Superior temporal gyrus (tissue), 1 donor: ENCODE measurements around the gene PCDHGB7.
"Not testable (repeated sequence)": the region's sequence is repeated elsewhere in the genome, so short reads cannot be mapped to it uniquely, and the experiment has no call there.

Experiments
- DNase-seq: peaks from one replicate; pipeline ENCODE4 v3.0.0-alpha.2; 2016; ENCODE audit errors: extremely low spot score

The PCDHGB7 gene

GRCh38 chr5:141430332-141431113 is 13.0 kb downstream of the PCDHGB7 start, which contains the start of gene PCDHGA12:
PCDHGA12 (plus strand) TSS chr5:141430507; CDS start chr5:141430760, 253 bp downstream.
- peak; percentile 20 for DNase-seq

- no peak for DNase-seq
Observed at GRCh38 chr5:141431286-141431685, 13.8 kb downstream of the PCDHGB7 start.

- DNase-seq: not testable (repeated sequence)
Observed at GRCh38 chr5:141432308-141432707, 14.8 kb downstream of the PCDHGB7 start.

GRCh38 chr5:141432726-141433125 is 15.2 kb downstream of the PCDHGB7 start:
- DNase-seq: not testable (repeated sequence)

GRCh38 chr5:141434006-141434405 is 16.5 kb downstream of the PCDHGB7 start:
- DNase-seq: no peak

- DNase-seq: no peak
Observed at GRCh38 chr5:141437221-141437620, 19.7 kb downstream of the PCDHGB7 start.

- DNase-seq: no peak
Observed at GRCh38 chr5:141439411-141440141, 22.1 kb downstream of the PCDHGB7 start.

- DNase-seq: no peak
Observed at GRCh38 chr5:141440341-141440740, 22.9 kb downstream of the PCDHGB7 start.

- no peak for DNase-seq
Observed at GRCh38 chr5:141441571-141442170, 24.2 kb downstream of the PCDHGB7 start.

- no peak for DNase-seq
Observed at GRCh38 chr5:141465351-141465750, 47.9 kb downstream of the PCDHGB7 start.
